Gastroesophageal sphincter (tissue), 4 donors: Measurements from ENCODE around the gene LTBP3. TPM values are rescaled to one million over a fixed set of nuclear protein-coding genes. Genes with fewer than 3 reads are reported as not detected.
"Not testable (repeated sequence)": the region's sequence is repeated elsewhere in the genome, so short reads cannot be mapped to it uniquely, and the experiment has no call there.

Experiments used
- ATAC-seq: fragments of 150-250 bp; one replicate; pipeline ENCODE4 v1.9.1; 2016; ENCODE audit warnings: mild to moderate bottlenecking, moderate library complexity
- H3K27ac ChIP-seq, 4 donors: fragments of 200-600 bp; sonication (generic) in 3 of 4; 1 replicate in 3 of 4; 2 replicates in 1 of 4; pipeline ENCODE4 v1.5.1; 2016 to 2019
- H3K27me3 ChIP-seq: fragments of 200-600 bp; sonication (generic); one replicate; pipeline ENCODE4 v1.5.1; 2019
- H3K36me3 ChIP-seq, 2 donors: fragments of 200-600 bp; sonication (generic); one replicate each; pipeline ENCODE4 v1.5.1; 2019; ENCODE audit warnings: control low read depth in 1 of 2
- H3K4me1 ChIP-seq, 3 donors: fragments of 200-600 bp; sonication (generic); 1 replicate in 2 of 3; 2 replicates in 1 of 3; pipeline ENCODE4 v1.5.1; 2016 to 2019; ENCODE audit warnings: control low read depth in 2 of 3
- H3K4me3 ChIP-seq, 2 donors: fragments of 200-600 bp; sonication (generic); one replicate each; pipeline ENCODE4 v1.5.1; 2019; ENCODE audit warnings: mild to moderate bottlenecking in 1 of 2, moderate library complexity in 1 of 2
- H3K9me3 ChIP-seq, 3 donors: fragments of 200-600 bp; sonication (generic); one replicate each; pipeline ENCODE4 v1.5.1; 2017 to 2019; ENCODE audit warnings: control low read depth in 2 of 3
- EP300 ChIP-seq: sonication (generic); formaldehyde crosslinking; IDR thresholded peaks from one replicate; pipeline ENCODE4 v1.6.1; 2017; ENCODE audit warnings: antibody characterized with exemption, mild to moderate bottlenecking
- POLR2A ChIP-seq, 2 donors: fragments of 450-650 bp; IDR thresholded peaks; one replicate each; pipeline ENCODE4 v1.6.1; 2017; ENCODE audit warnings: antibody characterized with exemption in 2 of 2, mild to moderate bottlenecking in 2 of 2, moderate library complexity in 1 of 2
- POLR2AphosphoS5 ChIP-seq: sonication (generic); formaldehyde crosslinking; IDR thresholded peaks from one replicate; pipeline ENCODE4 v1.6.1; 2017; ENCODE audit warnings: antibody characterized with exemption
- WGBS, 2 donors: methylation state at CpG; one replicate each; pipeline ENCODE4 v1.1.5; 2018; ENCODE audit warnings: low coverage in 1 of 2; 5-methylcytosine and 5-hydroxymethylcytosine counted together
- total RNA-seq, 4 donors: library from RNA; depleted of rRNA; stranded (reverse); fragments of >200 nt; gene quantifications; one replicate each; pipeline ENCODE4 v1.1.0, GENCODE V29; 2016
- TF ChIP-seq, protein P1 (sequence below), 4 experiments: fragments of 200-600 bp in 2 of 4; fragments of 450-650 bp in 2 of 4; sonication (generic) in 1 of 4; IDR thresholded peaks; one replicate each; pipeline ENCODE4 v1.5.1; 2017 to 2019; ENCODE audit warnings: antibody characterized with exemption in 4 of 4, mild to moderate bottlenecking in 2 of 4, moderate library complexity in 2 of 4

The LTBP3 gene
- total RNA-seq, 4 donors from 2014 or later = 90.6 to 173 (median 139) TPM

DNA sequence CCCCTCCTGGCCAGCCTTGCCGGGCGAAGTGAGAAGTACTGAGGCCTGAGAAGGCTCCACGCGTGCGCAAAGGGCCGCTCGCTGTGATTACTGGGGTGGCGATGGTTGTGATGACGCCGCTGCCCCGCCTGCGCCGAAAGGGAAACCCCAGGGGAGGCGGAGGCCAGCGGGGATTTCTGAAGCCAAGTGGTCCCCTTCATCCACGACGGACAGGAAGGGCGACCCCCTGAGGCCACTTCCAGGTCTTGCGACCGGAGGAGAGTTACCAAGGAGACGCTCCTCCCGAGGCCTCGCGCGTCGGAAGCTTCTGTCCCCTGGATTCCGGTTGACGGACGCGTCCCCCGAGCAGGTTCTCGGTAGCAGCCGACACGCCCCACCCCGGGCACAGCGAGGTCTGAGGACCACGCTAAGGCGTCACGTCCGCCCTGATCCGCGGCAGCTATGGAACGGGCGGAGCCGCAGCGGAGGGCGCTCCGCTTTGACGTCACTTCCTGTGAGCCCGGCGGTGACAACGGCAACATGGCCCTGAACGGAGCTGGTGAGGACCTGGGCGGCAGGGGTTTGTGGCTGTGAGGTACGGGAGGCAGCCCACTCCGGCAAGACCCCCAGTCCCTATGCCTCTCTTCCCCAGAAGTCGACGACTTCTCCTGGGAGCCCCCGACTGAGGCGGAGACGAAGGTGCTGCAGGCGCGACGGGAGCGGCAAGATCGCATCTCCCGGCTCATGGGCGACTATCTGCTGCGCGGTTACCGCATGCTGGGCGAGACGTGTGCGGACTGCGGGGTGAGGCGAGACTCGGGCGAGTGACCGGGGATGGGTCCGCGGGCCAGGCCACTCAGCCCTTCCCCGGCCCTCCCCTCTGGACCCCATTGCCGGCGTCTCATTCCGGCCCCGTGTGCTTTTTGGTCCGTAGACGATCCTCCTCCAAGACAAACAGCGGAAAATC, 12.1 kb upstream of the LTBP3 start, which contains the start of gene ZNRD2:
ZNRD2 (plus strand) TSS at position 505 of the 946 bp plus-strand sequence; CDS start at position 520, 15 bp downstream.
- no peaks in the 10 kb centered on the region for H3K36me3 ChIP-seq
- H3K9me3 ChIP-seq = no peaks in the 10 kb centered on the region
- H3K4me1 ChIP-seq = peaks cover 8 to 89% (median 43%) of the 10 kb centered on the region in 3 donors
- H3K27me3 ChIP-seq = no peaks in the 10 kb centered on the region
- peak within 1 kb of the TSS; percentile 61 to 96 for H3K4me3 ChIP-seq
- 0% methylated on average over 5 of the region's 89 CpGs; no CpG with 5 or more reads in 1 of the 2 donors for WGBS, 2 donors
- H3K27ac ChIP-seq = peak within 1 kb of the TSS; percentile 62 to 99 (median 98)
- TF ChIP-seq POLR2AphosphoS5 = peak; percentile 86
- TF ChIP-seq, protein P1, sequence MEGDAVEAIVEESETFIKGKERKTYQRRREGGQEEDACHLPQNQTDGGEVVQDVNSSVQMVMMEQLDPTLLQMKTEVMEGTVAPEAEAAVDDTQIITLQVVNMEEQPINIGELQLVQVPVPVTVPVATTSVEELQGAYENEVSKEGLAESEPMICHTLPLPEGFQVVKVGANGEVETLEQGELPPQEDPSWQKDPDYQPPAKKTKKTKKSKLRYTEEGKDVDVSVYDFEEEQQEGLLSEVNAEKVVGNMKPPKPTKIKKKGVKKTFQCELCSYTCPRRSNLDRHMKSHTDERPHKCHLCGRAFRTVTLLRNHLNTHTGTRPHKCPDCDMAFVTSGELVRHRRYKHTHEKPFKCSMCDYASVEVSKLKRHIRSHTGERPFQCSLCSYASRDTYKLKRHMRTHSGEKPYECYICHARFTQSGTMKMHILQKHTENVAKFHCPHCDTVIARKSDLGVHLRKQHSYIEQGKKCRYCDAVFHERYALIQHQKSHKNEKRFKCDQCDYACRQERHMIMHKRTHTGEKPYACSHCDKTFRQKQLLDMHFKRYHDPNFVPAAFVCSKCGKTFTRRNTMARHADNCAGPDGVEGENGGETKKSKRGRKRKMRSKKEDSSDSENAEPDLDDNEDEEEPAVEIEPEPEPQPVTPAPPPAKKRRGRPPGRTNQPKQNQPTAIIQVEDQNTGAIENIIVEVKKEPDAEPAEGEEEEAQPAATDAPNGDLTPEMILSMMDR (IDR thresholded peaks at IDR 0.05) = peak in 3 of 4 experiments; percentile 47 to 59 (median 58)
- TF ChIP-seq EP300 = no peak
- TF ChIP-seq POLR2A (IDR thresholded peaks at IDR 0.05) = peak; percentile 63 to 66
- ATAC-seq = peak; percentile 88

- peak overlapping the region; percentile 61 to 96 for H3K4me3 ChIP-seq
- ATAC-seq = peak; percentile 6
- H3K36me3 ChIP-seq = no peaks in the 10 kb centered on the region
- TF ChIP-seq POLR2AphosphoS5 (no peak), POLR2A (IDR thresholded peaks at IDR 0.05) (no peak), EP300 (no peak)
- TF ChIP-seq, protein P1 (IDR thresholded peaks at IDR 0.05) = no peak
- 7 to 24% methylated on average over 10 to 20 of the region's 28 CpGs for WGBS, 2 donors
- peak overlapping the region; percentile 62 to 99 (median 98) for H3K27ac ChIP-seq
- H3K9me3 ChIP-seq = no peaks in the 10 kb centered on the region
- H3K27me3 ChIP-seq = no peaks in the 10 kb centered on the region
- peaks cover 8 to 80% (median 37%) of the 10 kb centered on the region in 3 donors for H3K4me1 ChIP-seq
These were observed 11.2 kb upstream of the LTBP3 start for GRCh38 chr11:65569164-65569972.

- Histone ChIP-seq H3K27ac (peak overlapping the region in 3 of 4 donors; percentile 32 to 98 (median 64)), H3K4me3 (no peak overlapping the region), H3K4me1 (peaks cover 0 to 53% (median 17%) of the 10 kb centered on the region in 3 donors), H3K36me3 (no peaks in the 10 kb centered on the region), H3K9me3 (no peaks in the 10 kb centered on the region), H3K27me3 (no peaks in the 10 kb centered on the region)
- TF ChIP-seq EP300 (no peak), POLR2AphosphoS5 (no peak), POLR2A (IDR thresholded peaks at IDR 0.05) (no peak)
- TF ChIP-seq, protein P1 (IDR thresholded peaks at IDR 0.05) = no peak
- 66 to 76% methylated on average over 5 of the region's 7 CpGs for WGBS, 2 donors
- no peak for ATAC-seq
These were observed 7.7 kb upstream of the LTBP3 start for GRCh38 chr11:65565624-65566453.

DNA sequence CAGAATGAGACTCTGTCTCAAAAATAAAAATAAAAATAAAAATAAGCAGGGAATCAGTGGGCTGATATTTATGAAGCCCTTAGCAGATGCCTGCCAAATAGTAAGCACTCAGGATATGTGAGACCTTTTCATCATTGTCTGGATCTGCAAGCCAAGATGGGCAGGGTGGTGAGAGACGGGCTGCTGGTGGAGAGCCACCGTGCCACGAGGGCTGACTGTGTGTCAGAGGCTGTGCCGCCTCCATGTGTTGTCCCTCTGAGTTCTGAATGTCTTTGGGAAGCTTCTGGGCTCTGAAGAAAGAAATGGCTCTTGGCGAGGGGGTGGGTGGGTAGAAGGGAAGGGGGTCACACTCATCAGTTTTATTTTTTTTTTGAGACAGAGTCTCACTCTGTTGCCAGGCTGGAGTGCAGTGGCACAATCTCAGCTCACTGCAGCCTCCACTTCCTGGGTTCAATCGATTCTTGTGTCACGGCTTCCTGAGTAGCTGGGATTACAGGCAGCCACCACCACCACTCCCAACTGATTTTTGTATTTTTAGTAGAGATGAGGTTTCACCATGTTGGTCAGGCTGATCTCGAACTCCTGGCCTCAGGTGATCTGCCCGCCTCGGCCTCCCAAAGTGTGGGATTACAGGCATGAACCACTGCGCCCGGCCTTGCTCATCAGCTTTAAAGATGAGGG, 6.9 kb upstream of the LTBP3 start:
- Histone ChIP-seq H3K27ac (peak overlapping the region in 3 of 4 donors; percentile 28 to 98 (median 32)), H3K4me1 (peaks cover 0 to 58% (median 24%) of the 10 kb centered on the region in 3 donors)
- H3K27me3 ChIP-seq, H3K9me3 ChIP-seq, ATAC-seq, H3K4me3 ChIP-seq, H3K36me3 ChIP-seq: not testable (repeated sequence)
- WGBS, 2 donors = 80 to 82% methylated on average over 7 to 8 of the region's 12 CpGs
